T-helper 1 cell treated with Interleukin-12 subunit alpha and Interleukin-12 subunit beta and Interleukin-4 antibody, amounts not matched to agents 30 ng/mL and 1 ng/mL, for 36 hours (primary cell): Measurements from ENCODE around the gene CEP104. TPM values are rescaled to one million over a fixed set of nuclear protein-coding genes. Genes with fewer than 3 reads are reported as not detected.

Experiments
- intact Hi-C: fragments of 100-400 bp; cut with micrococcal nuclease; formaldehyde crosslinking; loops from one replicate; pipeline ENCODE4 v1.15.1; 2024
- total RNA-seq: library from RNA; stranded (reverse); gene quantifications from 2 replicates; pipeline ENCODE4 v1.2.3, GENCODE V29; 2022

CEP104 gene
- total RNA-seq, 1 donor from 2014 or later: 65.0 TPM

GRCh38 chr1:3895279-3895950 is 38.4 kb upstream of the CEP104 start:
- intact Hi-C loops: no loop called here

DNA sequence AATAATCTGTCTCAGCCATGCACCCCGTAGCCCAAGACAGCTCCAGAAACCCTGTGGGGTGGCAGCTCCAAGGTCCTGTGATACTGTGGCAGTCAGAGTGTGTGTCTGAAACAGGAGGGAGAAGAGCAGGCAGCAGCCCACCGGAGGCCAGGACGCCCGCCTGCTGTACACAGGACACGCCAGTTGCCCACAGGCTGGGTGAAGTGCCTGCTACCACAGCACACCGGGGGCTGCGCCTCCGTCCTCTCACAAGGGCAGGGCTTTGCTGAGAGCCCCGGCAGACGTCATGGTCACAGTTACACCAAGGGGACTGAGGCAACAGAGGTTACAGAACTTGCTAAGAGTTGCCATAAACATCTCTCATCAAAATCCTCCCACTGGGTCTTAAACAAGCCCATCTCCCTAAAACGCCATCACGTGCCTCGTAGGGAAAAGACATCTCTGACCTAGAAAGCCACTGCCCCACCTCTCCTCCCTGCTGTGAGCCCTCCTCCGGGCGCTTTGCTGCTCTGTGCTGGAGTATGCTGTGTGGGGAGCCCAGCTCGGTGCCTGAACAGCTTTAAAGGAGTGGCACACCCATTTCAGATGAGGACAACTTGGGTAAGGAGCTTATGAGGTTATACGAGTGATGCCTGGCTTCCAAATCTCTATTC is 37.7 kb upstream of the CEP104 start:
- intact Hi-C loops: no loop called here

- intact Hi-C loops: no loop called here
Measured at GRCh38 chr1:3893190-3893589, 36.2 kb upstream of the CEP104 start.

- intact Hi-C loops: no loop called here
Measured at GRCh38 chr1:3892748-3893147, 35.7 kb upstream of the CEP104 start.

DNA sequence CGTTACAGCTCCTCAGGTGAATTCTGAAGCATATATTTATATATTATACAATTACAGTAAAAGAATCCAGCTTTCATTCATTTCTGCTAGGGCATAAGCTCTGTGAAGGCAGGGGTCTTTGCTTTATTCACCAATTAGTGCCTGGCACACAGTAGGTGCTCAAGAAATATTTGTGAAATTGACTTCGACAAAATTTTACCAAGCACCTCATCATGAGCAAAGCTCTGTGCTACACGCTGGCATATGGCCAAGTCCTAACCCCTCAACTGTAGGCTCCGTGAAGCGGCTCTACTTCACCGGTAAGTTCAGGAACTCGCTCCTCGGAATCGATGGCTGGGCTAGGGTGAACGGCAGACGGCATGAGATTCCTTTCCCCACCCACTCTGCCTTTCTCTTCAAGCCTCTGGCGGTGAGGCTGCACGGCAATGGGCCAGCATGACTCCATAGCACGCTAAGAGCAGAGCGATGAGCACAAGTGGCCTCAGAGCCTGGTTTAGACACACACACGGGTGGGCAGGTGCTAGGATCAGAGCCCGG is 34.4 kb upstream of the CEP104 start:
- intact Hi-C loops: loop anchor here (2.0 kb wide), 2 partner anchors 21 to 35 kb away; partner anchors contain the start of genes CEP104 and DFFB

DNA sequence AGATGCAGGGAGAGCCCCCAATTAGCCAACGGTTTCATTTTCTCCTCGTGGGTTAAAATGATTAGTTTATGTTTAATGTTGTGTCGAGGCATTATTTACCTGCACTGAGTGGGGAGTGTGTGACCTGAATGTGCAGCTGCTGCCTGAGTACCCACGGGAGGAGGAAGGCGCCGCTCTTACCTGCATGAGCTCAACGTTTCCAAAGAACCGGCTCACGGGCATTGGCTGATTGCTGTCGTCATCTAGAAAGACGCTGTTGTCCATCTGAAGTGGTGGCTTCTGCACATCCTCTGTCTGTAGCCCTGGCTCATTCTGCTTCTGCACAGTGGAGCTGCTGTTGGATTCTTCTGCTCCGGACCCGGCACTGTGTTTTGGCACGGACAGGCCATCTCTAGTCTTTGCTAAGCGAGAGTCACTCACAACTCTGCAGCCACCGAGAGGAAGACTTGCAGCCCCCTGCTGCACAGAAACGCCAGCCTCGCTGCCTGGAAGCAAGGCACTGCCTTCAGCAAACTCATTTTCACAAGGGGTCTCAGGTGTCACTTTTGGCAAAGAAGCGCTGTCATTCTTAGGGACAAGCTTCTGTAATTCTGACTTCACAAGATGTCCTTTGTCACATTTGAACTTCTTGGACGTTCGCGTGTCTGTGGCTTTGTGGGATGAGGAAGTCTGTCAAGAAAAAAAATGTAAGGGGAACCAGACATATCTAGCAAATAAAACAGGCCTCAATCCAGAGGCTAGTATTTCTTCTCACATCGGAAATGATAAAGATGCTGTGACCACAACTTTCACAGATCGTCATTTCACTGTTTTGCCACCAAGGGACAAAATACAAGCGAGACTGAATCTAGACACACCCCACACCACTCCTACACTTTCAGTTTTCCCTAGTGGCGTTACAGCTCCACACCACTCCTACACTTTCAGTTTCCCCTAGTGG is 33.6 kb upstream of the CEP104 start:
- intact Hi-C loops: loop anchor here (2.0 kb wide), 2 partner anchors 20 to 34 kb away; partner anchors contain the start of genes CEP104 and DFFB

DNA sequence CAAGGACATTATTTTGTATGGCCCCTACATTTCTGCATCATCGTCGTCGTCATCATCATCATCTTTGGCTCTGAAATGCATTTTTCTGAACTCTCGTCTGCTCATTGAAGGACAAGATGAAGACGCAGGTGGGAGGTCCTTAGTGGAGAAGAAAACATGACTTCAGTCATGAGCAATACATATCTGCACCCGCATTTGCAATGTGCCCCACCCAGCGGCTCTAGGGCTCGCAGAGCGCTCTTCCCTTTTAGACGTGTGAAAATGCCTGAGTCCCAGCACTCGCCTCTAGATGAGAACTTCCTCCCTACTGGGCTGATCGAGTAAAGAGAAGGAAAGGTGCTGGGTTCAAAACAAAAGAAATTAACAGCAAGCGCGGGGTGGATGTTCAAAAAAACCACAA is 32.9 kb upstream of the CEP104 start:
- intact Hi-C loops: loop anchor here (2.0 kb wide), 2 partner anchors 19 to 33 kb away; partner anchors contain the start of genes CEP104 and DFFB

DNA sequence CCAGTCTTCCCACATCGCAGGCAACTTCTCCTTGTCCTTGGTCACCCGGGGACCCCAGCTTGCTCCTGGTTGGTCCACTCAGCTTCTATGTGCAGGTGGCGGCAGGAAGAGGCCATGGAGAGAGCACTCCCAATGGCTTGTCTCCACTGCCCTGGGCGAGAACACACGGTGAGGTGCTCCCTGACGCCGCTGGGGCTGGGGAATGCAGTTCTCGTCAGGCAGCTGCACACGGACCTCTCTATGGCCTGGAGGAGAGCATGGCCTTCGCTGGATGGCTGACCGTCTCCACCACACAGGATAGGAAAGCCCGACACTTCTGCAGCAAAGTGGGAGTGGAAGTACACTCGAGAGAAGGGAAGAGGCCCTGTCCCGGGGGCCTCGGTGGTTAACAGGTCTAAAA is 31.3 kb upstream of the CEP104 start:
- intact Hi-C loops: no loop called here

- intact Hi-C loops: no loop called here
Measured at GRCh38 chr1:3886691-3887090, 29.7 kb upstream of the CEP104 start.

GRCh38 chr1:3886106-3886670 is 29.2 kb upstream of the CEP104 start:
- intact Hi-C loops: no loop called here

DNA sequence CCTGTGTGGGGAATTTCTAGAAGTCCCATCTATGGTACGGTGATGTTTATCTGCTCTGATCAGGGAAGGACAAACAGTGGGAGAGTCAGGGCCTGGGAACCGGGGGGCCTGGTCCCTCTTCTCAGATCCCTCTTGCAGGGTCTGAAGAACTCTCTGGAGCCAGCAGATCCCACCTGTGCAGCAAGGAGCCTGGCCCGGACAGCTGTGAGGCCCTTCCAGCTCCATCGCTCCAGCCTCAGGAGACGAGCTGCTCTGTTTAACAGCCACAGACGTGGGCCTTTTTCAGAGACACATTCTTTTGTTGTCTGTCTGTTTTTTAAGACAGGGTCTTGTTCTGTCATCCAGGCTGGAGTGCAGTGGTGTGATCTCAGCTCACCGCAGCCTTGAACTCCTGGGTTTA is 28.6 kb upstream of the CEP104 start:
- intact Hi-C loops: no loop called here

- intact Hi-C loops: no loop called here
Measured at GRCh38 chr1:3884966-3885365, 28.0 kb upstream of the CEP104 start.

DNA sequence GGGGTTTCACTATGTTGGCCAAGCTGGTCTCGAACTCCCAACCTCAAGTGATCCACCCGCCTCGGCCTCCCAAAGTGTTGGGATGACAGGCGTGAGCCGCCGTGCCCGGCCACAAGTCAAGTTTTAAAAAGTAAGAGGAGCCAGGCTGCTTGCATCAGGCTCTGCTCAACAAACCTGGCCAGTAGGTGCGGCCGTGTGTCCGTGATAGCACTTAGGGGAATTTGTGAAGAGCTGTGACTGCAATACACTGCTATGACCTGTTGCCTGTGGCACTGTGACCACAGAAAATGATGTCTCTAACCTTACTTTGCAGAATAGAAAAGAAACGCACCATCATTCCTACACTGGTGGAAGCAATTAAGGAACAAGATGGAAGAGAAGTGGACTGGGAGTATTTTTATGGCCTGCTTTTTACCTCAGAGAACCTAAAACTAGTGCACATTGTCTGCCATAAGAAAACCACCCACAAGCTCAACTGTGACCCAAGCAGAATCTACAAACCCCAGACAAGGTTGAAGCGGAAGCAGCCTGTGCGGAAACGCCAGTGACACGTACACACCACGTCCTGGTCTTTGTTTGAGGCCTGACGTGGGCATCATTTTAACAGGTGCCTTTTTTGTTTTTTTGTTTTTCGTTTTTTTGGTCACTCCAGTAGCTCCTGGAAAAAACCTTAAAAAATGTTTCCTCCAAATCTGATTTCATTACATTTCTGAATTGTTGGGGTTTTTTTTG is 26.3 kb upstream of the CEP104 start:
- intact Hi-C loops: no loop called here

- intact Hi-C loops: no loop called here
Measured at GRCh38 chr1:3881193-3881480, 24.1 kb upstream of the CEP104 start.

GRCh38 chr1:3880429-3881192 is 23.6 kb upstream of the CEP104 start:
- intact Hi-C loops: no loop called here

DNA sequence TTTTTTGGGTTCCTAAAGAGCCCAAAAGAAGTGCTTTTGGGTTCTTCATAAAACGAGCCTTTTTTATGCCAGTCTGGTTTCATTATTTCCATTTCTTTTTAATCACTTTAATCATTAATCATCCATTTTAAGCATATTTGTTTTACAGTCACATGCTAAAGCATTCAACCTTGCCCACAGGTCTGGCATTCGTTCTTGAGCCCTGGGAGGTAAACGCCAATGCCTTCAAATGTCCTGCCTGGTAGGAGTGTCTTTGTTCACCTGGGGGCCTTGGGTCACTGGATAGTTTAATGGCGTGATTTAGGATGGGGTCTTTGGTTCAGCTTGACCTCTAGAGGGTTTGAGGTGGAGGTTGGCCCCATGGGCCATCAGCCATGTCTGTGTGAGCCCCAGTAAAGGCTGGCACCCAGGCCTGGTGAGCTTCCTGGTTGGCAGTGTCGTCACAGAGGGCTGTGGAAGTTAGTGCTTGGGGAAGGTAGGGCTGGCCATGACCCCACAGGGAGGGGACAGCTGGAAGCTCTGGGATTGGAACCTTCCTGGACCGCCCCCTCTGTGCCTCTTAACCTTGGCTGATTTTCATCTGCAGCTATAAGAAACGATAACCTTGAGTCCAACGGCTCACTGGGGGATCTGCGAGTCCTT is 22.9 kb upstream of the CEP104 start:
- intact Hi-C loops: no loop called here

DNA sequence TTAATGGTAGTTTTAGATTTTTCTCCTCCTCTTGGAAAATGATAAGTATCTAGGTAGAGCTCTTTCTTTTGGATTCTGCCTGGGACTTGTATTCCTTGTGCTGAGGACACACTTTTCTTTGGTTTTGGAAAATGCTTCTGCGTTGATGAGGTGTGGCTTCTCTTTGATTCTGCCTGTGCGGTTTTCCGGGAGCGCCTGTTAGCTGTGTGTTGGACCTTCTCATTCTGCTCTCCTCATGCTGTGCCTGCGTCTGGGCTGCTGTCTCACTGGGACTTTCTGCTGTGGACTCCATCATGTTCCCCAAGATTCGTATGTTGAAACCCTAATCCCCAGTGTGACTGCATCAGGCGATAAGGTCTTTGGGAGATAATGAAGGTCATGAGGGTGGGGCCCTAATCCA is 22.1 kb upstream of the CEP104 start:
- intact Hi-C loops: no loop called here

DNA sequence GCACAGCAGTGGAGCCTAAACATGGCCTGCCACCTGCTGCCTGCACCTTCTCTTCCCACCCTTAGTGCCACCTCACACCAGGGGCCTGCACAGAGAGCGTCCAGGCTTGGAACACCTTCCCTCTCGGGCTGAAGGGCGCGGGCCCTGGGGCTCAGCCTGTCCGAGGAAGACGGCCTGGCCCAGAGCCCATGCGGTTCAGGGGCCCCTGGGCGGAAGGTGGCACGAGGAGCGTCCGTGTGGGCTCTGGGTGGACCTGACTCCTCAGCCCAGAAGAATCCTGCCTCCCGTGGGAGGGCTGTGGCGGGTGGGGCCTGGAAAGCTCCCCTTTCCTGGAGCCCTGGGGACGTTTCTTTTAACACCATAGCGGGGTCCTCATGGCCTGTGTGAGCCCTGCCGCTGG is 19.7 kb upstream of the CEP104 start:
- intact Hi-C loops: no loop called here

GRCh38 chr1:3874736-3875135 is 17.7 kb upstream of the CEP104 start:
- intact Hi-C loops: no loop called here

GRCh38 chr1:3872546-3872945 is 15.5 kb upstream of the CEP104 start:
- intact Hi-C loops: no loop called here
